ENCODE results near the gene SSUH2.
"Not testable (repeated sequence)": the region's sequence is repeated elsewhere in the genome, so short reads cannot be mapped to it uniquely, and the experiment has no call there.

DNA sequence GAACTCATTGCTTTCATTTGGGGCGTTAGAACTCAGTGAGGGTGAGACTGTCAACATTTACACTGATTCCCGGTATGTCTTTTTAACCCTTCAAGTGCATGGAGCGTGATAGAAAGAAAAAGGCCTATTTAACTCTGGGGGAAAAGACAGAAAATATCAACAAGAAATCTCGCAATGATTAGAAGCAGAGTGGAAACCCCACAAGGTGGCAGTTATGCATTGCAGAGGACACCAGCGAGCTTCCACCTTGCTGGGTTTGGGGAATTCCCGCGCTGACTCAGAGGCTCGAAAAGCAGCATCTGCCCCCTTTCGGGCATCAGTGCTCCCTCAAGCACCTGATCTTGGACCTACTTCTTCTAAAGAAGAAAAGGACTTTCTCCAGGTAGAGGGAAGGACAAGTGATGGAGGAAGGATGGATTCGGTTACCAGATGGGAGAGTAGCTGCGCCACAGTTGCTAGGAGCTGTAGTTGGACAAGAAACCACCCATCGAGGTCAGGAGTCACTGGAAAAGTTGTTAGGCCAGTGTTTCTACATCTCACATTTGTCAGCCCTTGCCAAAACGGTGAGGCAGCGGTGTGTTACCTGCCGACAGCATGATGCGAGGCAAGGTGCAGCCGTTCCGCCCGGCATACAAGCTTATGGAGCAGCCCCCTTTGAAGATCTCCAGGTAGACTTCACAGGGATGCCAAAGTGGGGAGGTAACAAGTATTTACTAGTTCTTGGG, 38.4 kb upstream of the SSUH2 start:
- TF ChIP-seq, protein P1, sequence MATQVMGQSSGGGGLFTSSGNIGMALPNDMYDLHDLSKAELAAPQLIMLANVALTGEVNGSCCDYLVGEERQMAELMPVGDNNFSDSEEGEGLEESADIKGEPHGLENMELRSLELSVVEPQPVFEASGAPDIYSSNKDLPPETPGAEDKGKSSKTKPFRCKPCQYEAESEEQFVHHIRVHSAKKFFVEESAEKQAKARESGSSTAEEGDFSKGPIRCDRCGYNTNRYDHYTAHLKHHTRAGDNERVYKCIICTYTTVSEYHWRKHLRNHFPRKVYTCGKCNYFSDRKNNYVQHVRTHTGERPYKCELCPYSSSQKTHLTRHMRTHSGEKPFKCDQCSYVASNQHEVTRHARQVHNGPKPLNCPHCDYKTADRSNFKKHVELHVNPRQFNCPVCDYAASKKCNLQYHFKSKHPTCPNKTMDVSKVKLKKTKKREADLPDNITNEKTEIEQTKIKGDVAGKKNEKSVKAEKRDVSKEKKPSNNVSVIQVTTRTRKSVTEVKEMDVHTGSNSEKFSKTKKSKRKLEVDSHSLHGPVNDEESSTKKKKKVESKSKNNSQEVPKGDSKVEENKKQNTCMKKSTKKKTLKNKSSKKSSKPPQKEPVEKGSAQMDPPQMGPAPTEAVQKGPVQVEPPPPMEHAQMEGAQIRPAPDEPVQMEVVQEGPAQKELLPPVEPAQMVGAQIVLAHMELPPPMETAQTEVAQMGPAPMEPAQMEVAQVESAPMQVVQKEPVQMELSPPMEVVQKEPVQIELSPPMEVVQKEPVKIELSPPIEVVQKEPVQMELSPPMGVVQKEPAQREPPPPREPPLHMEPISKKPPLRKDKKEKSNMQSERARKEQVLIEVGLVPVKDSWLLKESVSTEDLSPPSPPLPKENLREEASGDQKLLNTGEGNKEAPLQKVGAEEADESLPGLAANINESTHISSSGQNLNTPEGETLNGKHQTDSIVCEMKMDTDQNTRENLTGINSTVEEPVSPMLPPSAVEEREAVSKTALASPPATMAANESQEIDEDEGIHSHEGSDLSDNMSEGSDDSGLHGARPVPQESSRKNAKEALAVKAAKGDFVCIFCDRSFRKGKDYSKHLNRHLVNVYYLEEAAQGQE (IDR thresholded peaks at IDR 0.05; ENCODE audit: unreplicated experiment): not testable (repeated sequence)
- TF ChIP-seq, protein P2, sequence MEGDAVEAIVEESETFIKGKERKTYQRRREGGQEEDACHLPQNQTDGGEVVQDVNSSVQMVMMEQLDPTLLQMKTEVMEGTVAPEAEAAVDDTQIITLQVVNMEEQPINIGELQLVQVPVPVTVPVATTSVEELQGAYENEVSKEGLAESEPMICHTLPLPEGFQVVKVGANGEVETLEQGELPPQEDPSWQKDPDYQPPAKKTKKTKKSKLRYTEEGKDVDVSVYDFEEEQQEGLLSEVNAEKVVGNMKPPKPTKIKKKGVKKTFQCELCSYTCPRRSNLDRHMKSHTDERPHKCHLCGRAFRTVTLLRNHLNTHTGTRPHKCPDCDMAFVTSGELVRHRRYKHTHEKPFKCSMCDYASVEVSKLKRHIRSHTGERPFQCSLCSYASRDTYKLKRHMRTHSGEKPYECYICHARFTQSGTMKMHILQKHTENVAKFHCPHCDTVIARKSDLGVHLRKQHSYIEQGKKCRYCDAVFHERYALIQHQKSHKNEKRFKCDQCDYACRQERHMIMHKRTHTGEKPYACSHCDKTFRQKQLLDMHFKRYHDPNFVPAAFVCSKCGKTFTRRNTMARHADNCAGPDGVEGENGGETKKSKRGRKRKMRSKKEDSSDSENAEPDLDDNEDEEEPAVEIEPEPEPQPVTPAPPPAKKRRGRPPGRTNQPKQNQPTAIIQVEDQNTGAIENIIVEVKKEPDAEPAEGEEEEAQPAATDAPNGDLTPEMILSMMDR (conservative IDR thresholded peaks at IDR 0.05; ENCODE audit: low read depth in 2 of 2): peak; percentile 30 to 33; a peak in 3 of 4 replicates
- not testable (repeated sequence) for TF ChIP-seq EZH2 (IDR thresholded peaks at IDR 0.05; ENCODE audit: low read depth, unreplicated experiment); JUNB (IDR thresholded peaks at IDR 0.05; ENCODE audit: unreplicated experiment)
